NB4 (cell line): Measurements from ENCODE around the gene INHBB.

Experiments
- DNase-seq: peaks from one replicate; pipeline ENCODE4 v3.0.0; 2010; ENCODE audit warnings: low read depth
- H3K4me3 ChIP-seq: one replicate; pipeline ENCODE4 v1.5.1; 2011; ENCODE audit warnings: mild to moderate bottlenecking, low read depth, low read length, moderate library complexity
- MYC ChIP-seq: IDR thresholded peaks from 2 replicates; pipeline ENCODE4 v1.6.1; 2011; ENCODE audit warnings: low read depth, low read length
- POLR2A ChIP-seq: IDR thresholded peaks from 2 replicates; pipeline ENCODE4 v1.6.1; 2011; ENCODE audit warnings: mild to moderate bottlenecking; ENCODE audit not compliant: insufficient read length; ENCODE audit errors: extremely low read depth
- TF ChIP-seq, protein P1 (sequence below): IDR thresholded peaks from 2 replicates; pipeline ENCODE4 v1.6.1; 2011; ENCODE audit warnings: low read depth, low read length
- TF ChIP-seq, protein P2 (sequence below): IDR thresholded peaks from one replicate; pipeline ENCODE4 v1.5.1; 2012; ENCODE audit warnings: low read depth, low read length

Gene INHBB

DNA sequence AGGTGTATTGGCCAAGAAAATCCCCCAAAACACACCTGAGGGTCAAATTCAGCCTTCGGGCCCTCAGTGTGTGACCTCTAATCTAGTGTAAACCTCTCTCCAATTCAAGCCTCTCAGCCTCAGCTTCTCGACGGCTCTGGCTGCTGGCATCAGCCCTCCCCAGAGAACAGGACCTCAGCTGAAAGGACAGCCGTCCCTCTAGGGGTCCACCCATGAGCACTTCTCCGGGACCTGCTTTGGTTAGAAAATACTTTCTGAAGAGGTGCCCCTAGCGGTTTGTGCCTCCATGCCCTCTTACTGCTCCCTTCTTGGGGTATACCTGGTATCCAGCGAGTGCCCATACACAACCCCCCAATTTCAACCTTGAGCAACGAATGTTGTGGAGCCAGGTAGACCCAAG, 48.8 kb downstream of the INHBB start:
- DNase-seq = no peak
- TF ChIP-seq MYC = no peak
- TF ChIP-seq POLR2A = no peak
- TF ChIP-seq, protein P1, sequence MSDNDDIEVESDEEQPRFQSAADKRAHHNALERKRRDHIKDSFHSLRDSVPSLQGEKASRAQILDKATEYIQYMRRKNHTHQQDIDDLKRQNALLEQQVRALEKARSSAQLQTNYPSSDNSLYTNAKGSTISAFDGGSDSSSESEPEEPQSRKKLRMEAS = no peak
- TF ChIP-seq, protein P2, sequence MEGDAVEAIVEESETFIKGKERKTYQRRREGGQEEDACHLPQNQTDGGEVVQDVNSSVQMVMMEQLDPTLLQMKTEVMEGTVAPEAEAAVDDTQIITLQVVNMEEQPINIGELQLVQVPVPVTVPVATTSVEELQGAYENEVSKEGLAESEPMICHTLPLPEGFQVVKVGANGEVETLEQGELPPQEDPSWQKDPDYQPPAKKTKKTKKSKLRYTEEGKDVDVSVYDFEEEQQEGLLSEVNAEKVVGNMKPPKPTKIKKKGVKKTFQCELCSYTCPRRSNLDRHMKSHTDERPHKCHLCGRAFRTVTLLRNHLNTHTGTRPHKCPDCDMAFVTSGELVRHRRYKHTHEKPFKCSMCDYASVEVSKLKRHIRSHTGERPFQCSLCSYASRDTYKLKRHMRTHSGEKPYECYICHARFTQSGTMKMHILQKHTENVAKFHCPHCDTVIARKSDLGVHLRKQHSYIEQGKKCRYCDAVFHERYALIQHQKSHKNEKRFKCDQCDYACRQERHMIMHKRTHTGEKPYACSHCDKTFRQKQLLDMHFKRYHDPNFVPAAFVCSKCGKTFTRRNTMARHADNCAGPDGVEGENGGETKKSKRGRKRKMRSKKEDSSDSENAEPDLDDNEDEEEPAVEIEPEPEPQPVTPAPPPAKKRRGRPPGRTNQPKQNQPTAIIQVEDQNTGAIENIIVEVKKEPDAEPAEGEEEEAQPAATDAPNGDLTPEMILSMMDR = no peak
- no peak overlapping the region for H3K4me3 ChIP-seq

DNA sequence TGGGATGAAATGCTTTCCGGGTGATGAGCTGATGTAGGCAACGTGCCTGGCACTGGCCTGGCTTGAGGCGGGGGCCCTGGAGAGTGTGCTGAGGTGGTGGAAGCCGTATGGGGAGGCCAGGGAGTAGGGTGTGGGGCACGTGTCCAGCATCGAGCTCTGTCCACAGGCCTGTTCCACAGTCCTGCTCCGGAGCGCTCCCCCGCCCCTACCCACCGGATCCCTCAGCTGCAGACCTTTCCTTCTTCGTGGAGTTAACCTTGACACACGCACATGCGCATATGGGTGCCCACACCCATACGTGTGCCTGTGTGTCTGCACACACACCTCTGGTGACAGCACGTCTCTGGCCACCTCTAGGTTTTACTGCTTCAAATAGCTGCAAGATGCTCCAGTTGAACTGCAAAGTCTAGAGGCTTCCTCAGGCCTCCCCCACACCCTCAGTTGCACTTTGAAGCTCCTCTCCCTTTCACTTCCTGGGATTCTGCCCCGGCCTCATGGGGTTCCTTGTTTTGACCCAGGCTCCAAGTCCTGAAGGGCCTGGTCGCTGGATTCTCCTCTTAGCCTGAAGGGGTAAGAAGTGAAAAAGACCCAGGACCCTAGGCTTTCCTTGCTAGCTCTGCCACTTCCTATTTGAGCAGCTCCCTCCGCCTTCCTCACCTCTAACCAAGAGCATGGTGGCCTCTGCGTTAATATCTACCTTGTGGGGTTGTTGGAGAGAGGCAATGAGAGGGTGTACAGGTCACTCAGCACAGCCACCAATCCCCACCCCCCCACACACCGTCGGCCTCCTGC, 49.5 kb downstream of the INHBB start:
- TF ChIP-seq, protein P2 = no peak
- TF ChIP-seq MYC (no peak), POLR2A (no peak)
- TF ChIP-seq, protein P1 = no peak

DNA sequence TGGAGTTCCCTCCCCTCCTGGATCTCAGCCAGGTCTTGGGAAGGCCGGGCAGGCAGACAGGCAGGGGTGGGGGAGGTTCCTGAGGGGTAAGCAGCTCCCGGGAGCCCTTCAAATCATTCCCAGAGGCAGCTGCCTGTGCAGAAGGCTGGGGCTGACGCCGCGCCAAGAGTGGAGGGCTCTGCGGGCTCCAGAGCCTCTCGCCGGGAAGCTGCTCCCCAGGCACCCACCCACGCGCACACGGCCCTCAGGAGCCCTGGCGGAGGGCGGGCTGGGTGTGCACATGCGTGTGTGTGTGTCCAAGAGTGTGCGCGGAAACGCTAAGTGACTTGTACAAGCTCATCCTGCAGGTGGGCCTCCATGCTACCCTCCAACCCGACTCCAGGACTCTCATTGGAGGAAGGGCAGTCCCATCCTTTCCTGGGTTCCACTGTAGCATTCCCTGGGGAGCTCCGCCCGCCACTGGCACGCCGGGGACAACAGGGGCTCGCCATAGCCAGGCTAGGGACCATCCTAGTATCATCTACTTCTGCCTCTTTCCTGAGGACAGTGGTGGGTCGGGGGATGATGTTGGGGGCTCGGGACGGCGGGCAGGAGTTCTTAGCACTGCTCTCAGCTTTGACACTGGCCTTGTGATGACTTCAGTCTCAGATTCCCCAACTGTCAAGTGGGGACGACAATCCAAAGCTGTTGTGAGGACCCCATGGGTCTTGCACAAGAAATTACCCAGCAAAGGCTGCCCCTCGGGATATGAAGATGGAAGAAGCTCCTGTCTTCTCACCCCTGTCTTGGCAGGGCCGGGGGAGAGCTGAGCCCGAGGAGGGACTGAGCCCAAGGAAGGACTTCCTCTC, 50.3 kb downstream of the INHBB start:
- H3K4me3 ChIP-seq = no peak overlapping the region
- DNase-seq = no peak
- no peak for TF ChIP-seq POLR2A
- TF ChIP-seq, protein P1 = no peak
- TF ChIP-seq, protein P2 = no peak
- TF ChIP-seq MYC = no peak

More for the DNA sequence above, 49.5 kb downstream of the INHBB start:
- DNase-seq = no peak
- no peak overlapping the region for H3K4me3 ChIP-seq

DNA sequence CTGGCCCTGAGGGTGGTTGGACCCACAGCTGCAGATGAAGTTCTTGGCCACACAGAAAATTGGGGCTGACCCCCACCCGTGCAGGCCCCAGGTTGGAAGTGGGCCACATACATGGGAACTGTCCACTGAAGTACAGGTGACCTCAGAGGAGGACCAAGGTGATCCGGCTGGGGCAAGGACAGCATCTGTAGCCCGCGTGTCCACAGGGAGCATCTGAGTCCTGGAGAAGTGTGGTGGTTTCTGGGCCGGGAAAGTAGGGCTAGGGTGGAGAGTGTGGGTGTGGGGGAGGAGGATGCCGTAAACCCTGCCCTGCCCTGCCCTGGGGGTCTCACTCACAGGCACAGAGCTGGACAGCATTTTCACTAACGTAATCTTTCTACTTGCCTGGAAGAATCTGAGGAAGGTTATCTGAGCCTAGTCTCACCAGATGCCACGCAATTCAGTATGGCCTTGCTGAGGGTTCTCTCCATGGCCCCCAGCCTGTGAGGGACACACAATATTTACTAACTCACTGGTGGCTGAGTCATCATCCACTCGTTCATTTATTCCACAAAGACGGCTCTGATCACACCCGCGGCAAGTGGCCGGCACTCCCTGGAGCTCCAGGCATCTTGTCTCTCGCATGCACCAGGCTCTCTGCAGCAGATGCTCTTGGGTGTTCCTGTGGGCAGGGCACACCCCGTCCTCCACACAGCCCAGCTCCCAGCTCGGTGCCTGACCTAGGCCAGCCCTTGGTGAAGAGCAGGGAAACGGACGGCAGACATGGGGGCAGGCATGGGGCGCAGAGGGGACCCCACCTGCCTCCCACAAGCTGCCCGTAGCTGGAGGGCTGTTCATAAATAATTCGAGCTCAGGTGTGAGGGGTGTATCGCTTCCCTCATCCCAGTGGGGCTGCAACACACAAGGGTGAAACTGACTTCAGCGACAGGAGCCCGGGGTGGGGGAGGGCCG, 51.2 kb downstream of the INHBB start:
- TF ChIP-seq, protein P2 = no peak
- TF ChIP-seq MYC = no peak
- TF ChIP-seq, protein P1 = no peak
- no peak overlapping the region for H3K4me3 ChIP-seq
- DNase-seq = no peak

DNA sequence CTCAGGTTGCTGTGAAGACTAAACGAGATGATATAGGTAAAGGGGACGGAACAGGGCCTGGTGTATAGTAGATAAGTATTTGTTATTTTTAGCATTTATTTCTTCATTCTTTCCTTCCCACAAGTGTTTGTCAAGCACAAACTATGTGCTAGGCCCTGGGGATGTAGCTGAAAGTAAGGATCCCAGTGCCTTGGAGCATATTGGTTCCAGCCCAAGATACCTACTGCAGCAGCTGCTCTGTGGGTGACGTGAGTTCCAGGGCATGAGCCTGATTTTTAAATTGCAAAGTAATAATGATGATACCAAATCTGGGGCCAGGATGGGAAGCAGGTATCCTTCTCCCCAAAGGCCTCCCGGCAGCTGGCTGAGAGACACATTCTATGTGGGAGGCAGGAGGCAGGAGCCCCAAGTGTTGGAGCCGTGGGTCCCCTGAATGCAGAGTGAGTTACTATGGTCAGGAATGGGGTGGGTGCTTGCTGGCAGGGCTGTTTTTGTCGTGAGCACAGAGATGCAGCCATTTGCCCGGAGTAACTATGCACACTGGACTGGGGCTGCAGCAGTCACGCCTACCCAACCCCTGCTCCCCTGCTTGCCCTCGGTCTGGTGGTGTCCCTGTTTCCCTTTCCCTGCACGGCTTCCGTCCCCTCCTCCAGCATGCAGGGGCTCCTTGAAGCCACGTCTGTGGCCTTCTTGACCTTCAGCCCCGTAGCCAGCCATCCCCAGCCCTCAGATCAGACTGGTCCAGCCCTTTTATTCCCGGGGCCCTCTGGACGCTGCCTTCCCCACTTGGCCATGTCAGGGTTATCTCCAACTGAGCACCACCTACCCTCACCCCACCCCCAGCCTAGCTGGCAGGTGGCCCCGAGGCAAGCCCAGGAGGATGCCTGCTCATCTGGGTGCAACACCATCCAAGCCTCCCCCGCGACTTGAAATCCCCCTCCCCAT, 52.4 kb downstream of the INHBB start:
- H3K4me3 ChIP-seq = no peak overlapping the region
- TF ChIP-seq MYC = no peak
- TF ChIP-seq, protein P1 = no peak
- TF ChIP-seq, protein P2 = no peak
- TF ChIP-seq POLR2A = no peak
- no peak for DNase-seq
